ENCODE data around the gene UBAP1.

DNA sequence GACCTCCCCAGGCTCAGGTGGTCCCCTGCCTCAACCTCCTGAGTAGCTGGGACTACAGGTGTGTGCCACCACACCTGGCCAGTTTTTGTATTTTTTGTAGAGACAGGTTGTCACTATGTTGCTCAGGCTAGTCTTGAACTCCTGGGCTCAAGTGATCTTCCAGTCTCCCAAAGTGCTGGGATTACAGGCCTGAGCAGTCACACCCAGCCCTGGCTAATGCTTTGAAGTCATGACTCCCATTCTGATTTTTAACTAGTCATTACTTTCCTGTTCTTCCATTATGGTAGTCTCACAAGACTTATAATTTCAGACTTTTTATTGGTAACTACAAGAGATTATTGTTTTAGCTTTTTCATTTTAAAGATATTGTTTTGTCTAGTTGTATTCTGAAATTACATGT is 26.3 kb downstream of the UBAP1 start:
- no peak for TF ChIP-seq YY1 (tag by site-specific recombination; IDR thresholded peaks at IDR 0.05)
- TF ChIP-seq, protein P1, sequence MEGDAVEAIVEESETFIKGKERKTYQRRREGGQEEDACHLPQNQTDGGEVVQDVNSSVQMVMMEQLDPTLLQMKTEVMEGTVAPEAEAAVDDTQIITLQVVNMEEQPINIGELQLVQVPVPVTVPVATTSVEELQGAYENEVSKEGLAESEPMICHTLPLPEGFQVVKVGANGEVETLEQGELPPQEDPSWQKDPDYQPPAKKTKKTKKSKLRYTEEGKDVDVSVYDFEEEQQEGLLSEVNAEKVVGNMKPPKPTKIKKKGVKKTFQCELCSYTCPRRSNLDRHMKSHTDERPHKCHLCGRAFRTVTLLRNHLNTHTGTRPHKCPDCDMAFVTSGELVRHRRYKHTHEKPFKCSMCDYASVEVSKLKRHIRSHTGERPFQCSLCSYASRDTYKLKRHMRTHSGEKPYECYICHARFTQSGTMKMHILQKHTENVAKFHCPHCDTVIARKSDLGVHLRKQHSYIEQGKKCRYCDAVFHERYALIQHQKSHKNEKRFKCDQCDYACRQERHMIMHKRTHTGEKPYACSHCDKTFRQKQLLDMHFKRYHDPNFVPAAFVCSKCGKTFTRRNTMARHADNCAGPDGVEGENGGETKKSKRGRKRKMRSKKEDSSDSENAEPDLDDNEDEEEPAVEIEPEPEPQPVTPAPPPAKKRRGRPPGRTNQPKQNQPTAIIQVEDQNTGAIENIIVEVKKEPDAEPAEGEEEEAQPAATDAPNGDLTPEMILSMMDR (tag by site-specific recombination; IDR thresholded peaks at IDR 0.05) = no peak
- no peak for TF ChIP-seq ZNF76 (tag by site-specific recombination; IDR thresholded peaks at IDR 0.05; ENCODE audit: borderline replicate concordance, low read depth)
- no peak for TF ChIP-seq ZNF146 (tag by site-specific recombination; IDR thresholded peaks at IDR 0.05)
- TF ChIP-seq, protein P2, sequence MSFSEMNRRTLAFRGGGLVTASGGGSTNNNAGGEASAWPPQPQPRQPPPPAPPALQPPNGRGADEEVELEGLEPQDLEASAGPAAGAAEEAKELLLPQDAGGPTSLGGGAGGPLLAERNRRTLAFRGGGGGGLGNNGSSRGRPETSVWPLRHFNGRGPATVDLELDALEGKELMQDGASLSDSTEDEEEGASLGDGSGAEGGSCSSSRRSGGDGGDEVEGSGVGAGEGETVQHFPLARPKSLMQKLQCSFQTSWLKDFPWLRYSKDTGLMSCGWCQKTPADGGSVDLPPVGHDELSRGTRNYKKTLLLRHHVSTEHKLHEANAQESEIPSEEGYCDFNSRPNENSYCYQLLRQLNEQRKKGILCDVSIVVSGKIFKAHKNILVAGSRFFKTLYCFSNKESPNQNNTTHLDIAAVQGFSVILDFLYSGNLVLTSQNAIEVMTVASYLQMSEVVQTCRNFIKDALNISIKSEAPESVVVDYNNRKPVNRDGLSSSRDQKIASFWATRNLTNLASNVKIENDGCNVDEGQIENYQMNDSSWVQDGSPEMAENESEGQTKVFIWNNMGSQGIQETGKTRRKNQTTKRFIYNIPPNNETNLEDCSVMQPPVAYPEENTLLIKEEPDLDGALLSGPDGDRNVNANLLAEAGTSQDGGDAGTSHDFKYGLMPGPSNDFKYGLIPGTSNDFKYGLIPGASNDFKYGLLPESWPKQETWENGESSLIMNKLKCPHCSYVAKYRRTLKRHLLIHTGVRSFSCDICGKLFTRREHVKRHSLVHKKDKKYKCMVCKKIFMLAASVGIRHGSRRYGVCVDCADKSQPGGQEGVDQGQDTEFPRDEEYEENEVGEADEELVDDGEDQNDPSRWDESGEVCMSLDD (tag by site-specific recombination; IDR thresholded peaks at IDR 0.05) = no peak
- TF ChIP-seq, protein P3, sequence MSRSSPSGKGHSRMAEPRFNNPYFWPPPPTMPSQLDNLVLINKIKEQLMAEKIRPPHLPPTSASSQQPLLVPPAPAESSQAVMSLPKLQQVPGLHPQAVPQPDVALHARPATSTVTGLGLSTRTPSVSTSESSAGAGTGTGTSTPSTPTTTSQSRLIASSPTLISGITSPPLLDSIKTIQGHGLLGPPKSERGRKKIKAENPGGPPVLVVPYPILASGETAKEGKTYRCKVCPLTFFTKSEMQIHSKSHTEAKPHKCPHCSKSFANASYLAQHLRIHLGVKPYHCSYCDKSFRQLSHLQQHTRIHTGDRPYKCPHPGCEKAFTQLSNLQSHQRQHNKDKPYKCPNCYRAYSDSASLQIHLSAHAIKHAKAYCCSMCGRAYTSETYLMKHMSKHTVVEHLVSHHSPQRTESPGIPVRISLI (tag by site-specific recombination; IDR thresholded peaks at IDR 0.05) = no peak
- TF ChIP-seq, protein P4, sequence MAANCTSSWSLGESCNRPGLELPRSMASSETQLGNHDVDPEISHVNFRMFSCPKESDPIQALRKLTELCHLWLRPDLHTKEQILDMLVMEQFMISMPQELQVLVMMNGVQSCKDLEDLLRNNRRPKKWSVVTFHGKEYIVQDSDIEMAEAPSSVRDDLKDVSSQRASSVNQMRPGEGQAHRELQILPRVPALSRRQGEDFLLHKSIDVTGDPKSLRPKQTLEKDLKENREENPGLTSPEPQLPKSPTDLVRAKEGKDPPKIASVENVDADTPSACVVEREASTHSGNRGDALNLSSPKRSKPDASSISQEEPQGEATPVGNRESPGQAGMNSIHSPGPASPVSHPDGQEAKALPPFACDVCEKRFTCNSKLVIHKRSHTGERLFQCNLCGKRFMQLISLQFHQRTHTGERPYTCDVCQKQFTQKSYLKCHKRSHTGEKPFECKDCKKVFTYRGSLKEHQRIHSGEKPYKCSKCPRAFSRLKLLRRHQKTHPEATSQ (tag by site-specific recombination; IDR thresholded peaks at IDR 0.05) = no peak
- TF ChIP-seq ZNF19 (tag by site-specific recombination; IDR thresholded peaks at IDR 0.05; ENCODE audit: low read depth) = no peak
- TF ChIP-seq, protein P5, sequence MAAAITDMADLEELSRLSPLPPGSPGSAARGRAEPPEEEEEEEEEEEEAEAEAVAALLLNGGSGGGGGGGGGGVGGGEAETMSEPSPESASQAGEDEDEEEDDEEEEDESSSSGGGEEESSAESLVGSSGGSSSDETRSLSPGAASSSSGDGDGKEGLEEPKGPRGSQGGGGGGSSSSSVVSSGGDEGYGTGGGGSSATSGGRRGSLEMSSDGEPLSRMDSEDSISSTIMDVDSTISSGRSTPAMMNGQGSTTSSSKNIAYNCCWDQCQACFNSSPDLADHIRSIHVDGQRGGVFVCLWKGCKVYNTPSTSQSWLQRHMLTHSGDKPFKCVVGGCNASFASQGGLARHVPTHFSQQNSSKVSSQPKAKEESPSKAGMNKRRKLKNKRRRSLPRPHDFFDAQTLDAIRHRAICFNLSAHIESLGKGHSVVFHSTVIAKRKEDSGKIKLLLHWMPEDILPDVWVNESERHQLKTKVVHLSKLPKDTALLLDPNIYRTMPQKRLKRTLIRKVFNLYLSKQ (tag by site-specific recombination; IDR thresholded peaks at IDR 0.05; ENCODE audit: borderline replicate concordance) = no peak
- TF ChIP-seq, protein P6, sequence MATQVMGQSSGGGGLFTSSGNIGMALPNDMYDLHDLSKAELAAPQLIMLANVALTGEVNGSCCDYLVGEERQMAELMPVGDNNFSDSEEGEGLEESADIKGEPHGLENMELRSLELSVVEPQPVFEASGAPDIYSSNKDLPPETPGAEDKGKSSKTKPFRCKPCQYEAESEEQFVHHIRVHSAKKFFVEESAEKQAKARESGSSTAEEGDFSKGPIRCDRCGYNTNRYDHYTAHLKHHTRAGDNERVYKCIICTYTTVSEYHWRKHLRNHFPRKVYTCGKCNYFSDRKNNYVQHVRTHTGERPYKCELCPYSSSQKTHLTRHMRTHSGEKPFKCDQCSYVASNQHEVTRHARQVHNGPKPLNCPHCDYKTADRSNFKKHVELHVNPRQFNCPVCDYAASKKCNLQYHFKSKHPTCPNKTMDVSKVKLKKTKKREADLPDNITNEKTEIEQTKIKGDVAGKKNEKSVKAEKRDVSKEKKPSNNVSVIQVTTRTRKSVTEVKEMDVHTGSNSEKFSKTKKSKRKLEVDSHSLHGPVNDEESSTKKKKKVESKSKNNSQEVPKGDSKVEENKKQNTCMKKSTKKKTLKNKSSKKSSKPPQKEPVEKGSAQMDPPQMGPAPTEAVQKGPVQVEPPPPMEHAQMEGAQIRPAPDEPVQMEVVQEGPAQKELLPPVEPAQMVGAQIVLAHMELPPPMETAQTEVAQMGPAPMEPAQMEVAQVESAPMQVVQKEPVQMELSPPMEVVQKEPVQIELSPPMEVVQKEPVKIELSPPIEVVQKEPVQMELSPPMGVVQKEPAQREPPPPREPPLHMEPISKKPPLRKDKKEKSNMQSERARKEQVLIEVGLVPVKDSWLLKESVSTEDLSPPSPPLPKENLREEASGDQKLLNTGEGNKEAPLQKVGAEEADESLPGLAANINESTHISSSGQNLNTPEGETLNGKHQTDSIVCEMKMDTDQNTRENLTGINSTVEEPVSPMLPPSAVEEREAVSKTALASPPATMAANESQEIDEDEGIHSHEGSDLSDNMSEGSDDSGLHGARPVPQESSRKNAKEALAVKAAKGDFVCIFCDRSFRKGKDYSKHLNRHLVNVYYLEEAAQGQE (tag by site-specific recombination; IDR thresholded peaks at IDR 0.05) = no peak
- TF ChIP-seq ZNF292 (tag by site-specific recombination; IDR thresholded peaks at IDR 0.05; ENCODE audit: borderline replicate concordance, low read depth) = no peak

All from HEK293 (cell line).